Activated T-helper 1 cell treated with Interleukin-2 at 50 U/mL for 16 hours (primary cell): Measurements from ENCODE around the gene SLC25A2.
"Not testable (repeated sequence)": the region's sequence is repeated elsewhere in the genome, so short reads cannot be mapped to it uniquely, and the experiment has no call there.

Experiments used
- DNase-seq: peaks from one replicate; pipeline ENCODE4 v3.0.0-alpha.2; 2020; ENCODE audit warnings: low read depth

SLC25A2 gene

GRCh38 chr5:141303756-141304155 lies at the start of gene SLC25A2:
Gene SLC25A2 (minus strand): TSS chr5:141304049. CDS start chr5:141303865, 184 bp downstream.
- no peak for DNase-seq

GRCh38 chr5:141351591-141351990 lies 47.7 kb upstream of the SLC25A2 start:
- DNase-seq = no peak

GRCh38 chr5:141349917-141350619 lies 46.2 kb upstream of the SLC25A2 start, which contains the start of gene PCDHGB1:
Gene PCDHGB1 (plus strand): TSS chr5:141350099. CDS start chr5:141350261, 162 bp downstream.
- no peak for DNase-seq

GRCh38 chr5:141346017-141346416 lies 42.2 kb upstream of the SLC25A2 start:
- not testable (repeated sequence) for DNase-seq

GRCh38 chr5:141345327-141345726 lies 41.5 kb upstream of the SLC25A2 start:
- DNase-seq = no peak

- no peak for DNase-seq
Observed at GRCh38 chr5:141343953-141344463, 40.2 kb upstream of the SLC25A2 start.

GRCh38 chr5:141343242-141343952 lies 39.5 kb upstream of the SLC25A2 start, which contains the start of gene PCDHGA3:
Gene PCDHGA3 (plus strand): TSS chr5:141343829. CDS start chr5:141344034, 205 bp downstream.
- no peak for DNase-seq

GRCh38 chr5:141342773-141343172 lies 38.9 kb upstream of the SLC25A2 start:
- DNase-seq = no peak

GRCh38 chr5:141340781-141341354 lies 37.0 kb upstream of the SLC25A2 start:
- DNase-seq = not testable (repeated sequence)

- DNase-seq = no peak
Observed at GRCh38 chr5:141338538-141339306, 34.9 kb upstream of the SLC25A2 start, which contains the start of gene PCDHGA2. Gene PCDHGA2 (plus strand): TSS chr5:141338760.

GRCh38 chr5:141332571-141332970 lies 28.7 kb upstream of the SLC25A2 start:
- DNase-seq = not testable (repeated sequence)

GRCh38 chr5:141330299-141331080 lies 26.6 kb upstream of the SLC25A2 start, which contains the start of gene PCDHGA1:
Gene PCDHGA1 (plus strand): TSS chr5:141330514.
- no peak for DNase-seq

- DNase-seq = no peak
Observed at GRCh38 chr5:141328231-141328630, 24.4 kb upstream of the SLC25A2 start.

GRCh38 chr5:141326088-141326854 lies 22.4 kb upstream of the SLC25A2 start:
- DNase-seq = peak; percentile 43

GRCh38 chr5:141322261-141322660 lies 18.4 kb upstream of the SLC25A2 start:
- DNase-seq = no peak

GRCh38 chr5:141320225-141321169 lies 16.6 kb upstream of the SLC25A2 start, which contains the start of gene TAF7:
Gene TAF7 (minus strand): TSS chr5:141320784. CDS start chr5:141320044, 740 bp downstream.
- peak; percentile 87 for DNase-seq

GRCh38 chr5:141319699-141320098 lies 15.8 kb upstream of the SLC25A2 start:
- DNase-seq = no peak

- no peak for DNase-seq
Observed at GRCh38 chr5:141319202-141319601, 15.4 kb upstream of the SLC25A2 start.

GRCh38 chr5:141316963-141317362 lies 13.1 kb upstream of the SLC25A2 start:
- not testable (repeated sequence) for DNase-seq
